HepG2 (cell line): Measurements from ENCODE around the gene C5AR2. TPM values are rescaled to one million over a fixed set of nuclear protein-coding genes. Genes with fewer than 3 reads are reported as not detected.

ENCODE experiments used
- ATF7-NPFF ChIP-seq: sonication (generic); formaldehyde crosslinking; IDR thresholded peaks from 2 replicates; pipeline ENCODE4 v1.8.1; 2023; ENCODE audit warnings: mild to moderate bottlenecking, low read depth, missing genetic modification reagents, moderate library complexity
- CREB1 ChIP-seq, 2 experiments: fragments of 450-650 bp in 1 of 2; IDR thresholded peaks; 2 replicates each; pipeline ENCODE4 v1.6.1; 2016 to 2017; ENCODE audit warnings: control low read depth in 1 of 2, mild to moderate bottlenecking in 1 of 2, missing compliant biosample characterization in 1 of 2, missing genetic modification characterization in 1 of 2
- FOXK1 ChIP-seq: sonication (generic); formaldehyde crosslinking; IDR thresholded peaks from 2 replicates; pipeline ENCODE4 v1.4.0; 2020; ENCODE audit warnings: low read depth, missing genetic modification reagents, borderline replicate concordance
- HDAC6 ChIP-seq: fragments of 200-600 bp; sonication (generic); IDR thresholded peaks from 2 replicates; pipeline ENCODE4 v1.7.0; 2017; ENCODE audit warnings: mild to moderate bottlenecking, antibody characterized with exemption, low read length, low read depth
- HHEX ChIP-seq: IDR thresholded peaks from 2 replicates; pipeline ENCODE4 v1.6.1; 2016; ENCODE audit warnings: control low read depth
- KAT7 ChIP-seq: IDR thresholded peaks from 2 replicates; pipeline ENCODE4 v1.6.1; 2018; ENCODE audit warnings: borderline replicate concordance, missing compliant biosample characterization
- MIXL1 ChIP-seq: IDR thresholded peaks from 2 replicates; pipeline ENCODE4 v1.6.1; 2016
- MZF1 ChIP-seq: sonication (generic); formaldehyde crosslinking; IDR thresholded peaks from 2 replicates; pipeline ENCODE4 v1.8.1; 2023; ENCODE audit warnings: mild to moderate bottlenecking, missing genetic modification reagents, borderline replicate concordance
- RELA ChIP-seq: sonication (generic); formaldehyde crosslinking; IDR thresholded peaks from 2 replicates; pipeline ENCODE4 v1.4.0; 2020; ENCODE audit warnings: missing genetic modification reagents
- RFXAP ChIP-seq: sonication (generic); formaldehyde crosslinking; IDR thresholded peaks from 2 replicates; pipeline ENCODE4 v1.4.0; 2020; ENCODE audit warnings: missing genetic modification reagents, borderline replicate concordance
- SMYD3 ChIP-seq: sonication (generic); formaldehyde crosslinking; IDR thresholded peaks from 2 replicates; pipeline ENCODE4 v1.8.1; 2023; ENCODE audit warnings: mild to moderate bottlenecking, missing genetic modification reagents
- TMF1 ChIP-seq: sonication (generic); formaldehyde crosslinking; IDR thresholded peaks from 2 replicates; pipeline ENCODE4 v1.8.1; 2022; ENCODE audit warnings: low read depth, missing genetic modification reagents
- ZFAT ChIP-seq: sonication (generic); formaldehyde crosslinking; conservative IDR thresholded peaks from 2 replicates; pipeline ENCODE4 v1.8.1; 2023; ENCODE audit warnings: missing genetic modification reagents, inconsistent platforms
- ZMAT3 ChIP-seq: sonication (generic); formaldehyde crosslinking; conservative IDR thresholded peaks from 2 replicates; pipeline ENCODE4 v1.7.0; 2021; ENCODE audit warnings: missing genetic modification reagents
- ZNF383 ChIP-seq: sonication (generic); formaldehyde crosslinking; IDR thresholded peaks from 2 replicates; pipeline ENCODE4 v1.4.0; 2020; ENCODE audit warnings: missing genetic modification reagents, mild to moderate bottlenecking, borderline replicate concordance
- ZNF598 ChIP-seq: sonication (generic); formaldehyde crosslinking; IDR thresholded peaks from 2 replicates; pipeline ENCODE4 v1.5.1; 2020; ENCODE audit warnings: mild to moderate bottlenecking, missing genetic modification reagents, borderline replicate concordance
- polyA plus RNA-seq, 8 experiments: library from polyadenylated mRNA; depleted of rRNA in 3 of 8; stranded (reverse) in 7 of 8; unstranded in 1 of 8; fragments of >200 nt; fragmentation: Illumina TruSeq in 4 of 8; extraction: Trizol in 4 of 8; gene quantifications; 2 replicates each; pipeline versions ENCODE4 v1.2.1 to v1.2.3, GENCODE V29; 2011 to 2016; ENCODE audit warnings: low read depth in 4 of 8, missing spikeins in 1 of 8, mixed read lengths in 1 of 8; ENCODE audit not compliant: insufficient read depth in 1 of 8
- total RNA-seq, 5 experiments: library from RNA; depleted of rRNA; stranded (reverse); fragments of >200 nt; fragmentation: Illumina TruSeq; extraction: Trizol; gene quantifications; 2 replicates each; pipeline ENCODE4 v1.2.3, GENCODE V29; 2016; ENCODE audit warnings: low read depth in 1 of 5
- TF ChIP-seq, protein P1 (sequence below): sonication (generic); formaldehyde crosslinking; IDR thresholded peaks from 2 replicates; pipeline ENCODE4 v1.4.0; 2020; ENCODE audit warnings: mild to moderate bottlenecking, missing genetic modification reagents
- TF ChIP-seq, protein P2 (sequence below): conservative IDR thresholded peaks from 2 replicates; pipeline ENCODE4 v1.6.1; 2018; ENCODE audit warnings: missing genetic modification reagents
- TF ChIP-seq, protein P3 (sequence below): sonication (generic); formaldehyde crosslinking; IDR thresholded peaks from 2 replicates; pipeline ENCODE4 v1.5.0; 2020; ENCODE audit warnings: missing genetic modification reagents, mild to moderate bottlenecking, borderline replicate concordance
- TF ChIP-seq, protein P4 (sequence below), 2 experiments: sonication (generic) in 1 of 2; formaldehyde crosslinking in 1 of 2; IDR thresholded peaks; 2 replicates each; pipeline versions ENCODE4 v1.5.1 to v1.6.1; 2011 to 2020; ENCODE audit warnings: borderline replicate concordance in 1 of 2, low read depth in 1 of 2, low read length in 1 of 2, mild to moderate bottlenecking in 1 of 2, missing genetic modification reagents in 1 of 2, moderate library complexity in 1 of 2
- TF ChIP-seq, protein P5 (sequence below): IDR thresholded peaks from 2 replicates; pipeline ENCODE4 v1.6.1; 2016; ENCODE audit warnings: missing compliant biosample characterization, missing genetic modification reagents, borderline replicate concordance

Gene C5AR2
- total and polyA plus RNA-seq, 2 of the 13 experiments (the other 11 are each of a cell fraction or from before 2014, with no cell fraction given): 0.09 to 0.24 TPM

DNA sequence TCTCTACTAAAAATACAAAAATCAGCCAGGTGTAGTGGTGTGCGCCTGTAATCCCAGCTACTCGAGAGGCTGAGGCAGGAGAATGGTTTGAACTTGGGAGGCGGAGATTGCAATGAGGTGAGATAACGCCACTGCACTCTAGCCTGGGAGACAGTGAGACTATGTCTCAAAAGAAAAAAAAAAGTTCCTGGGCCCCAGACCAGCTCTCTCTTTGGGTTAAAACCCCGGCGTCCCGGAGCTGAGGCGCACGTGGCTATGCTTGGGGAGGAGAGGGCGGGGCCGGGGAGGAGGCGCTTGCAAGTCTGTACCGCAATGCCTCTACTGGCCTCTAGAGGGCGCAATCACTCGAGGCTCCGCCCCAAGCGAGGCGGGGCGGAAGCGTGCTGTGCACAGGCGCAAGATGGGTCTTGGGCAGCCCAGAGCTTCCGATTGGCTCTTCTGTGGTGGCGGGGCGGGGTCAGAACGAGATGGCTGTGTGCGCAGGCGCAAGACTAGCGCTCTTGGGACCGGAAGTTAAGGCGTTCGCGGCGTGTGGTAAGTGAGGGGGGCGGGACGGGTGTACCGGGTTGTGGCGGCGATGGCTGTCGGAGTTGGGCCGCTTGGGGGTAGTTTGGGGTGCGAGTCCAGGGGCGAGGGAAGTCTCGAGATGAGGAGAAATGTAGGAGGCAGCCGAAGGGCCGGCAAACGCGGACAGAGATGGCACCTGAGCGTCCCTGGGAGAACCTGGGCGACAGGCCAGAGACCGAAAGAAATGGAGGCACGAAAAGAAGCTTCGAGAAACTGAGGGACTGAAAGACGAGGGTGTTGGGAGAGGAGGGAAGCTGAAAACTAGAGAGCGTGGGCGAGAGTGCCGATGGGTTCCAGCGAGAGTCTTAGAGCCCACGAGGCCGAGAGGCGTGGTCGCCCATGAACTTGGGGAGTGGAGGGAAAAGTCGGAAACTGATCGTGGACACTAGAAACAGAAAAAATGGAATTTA lies 17.1 kb downstream of the C5AR2 start, which contains the start of gene DHX34 (continued):
- no peak for TF ChIP-seq MIXL1
- TF ChIP-seq, protein P1, sequence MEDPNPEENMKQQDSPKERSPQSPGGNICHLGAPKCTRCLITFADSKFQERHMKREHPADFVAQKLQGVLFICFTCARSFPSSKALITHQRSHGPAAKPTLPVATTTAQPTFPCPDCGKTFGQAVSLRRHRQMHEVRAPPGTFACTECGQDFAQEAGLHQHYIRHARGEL: no peak
- TF ChIP-seq, protein P2, sequence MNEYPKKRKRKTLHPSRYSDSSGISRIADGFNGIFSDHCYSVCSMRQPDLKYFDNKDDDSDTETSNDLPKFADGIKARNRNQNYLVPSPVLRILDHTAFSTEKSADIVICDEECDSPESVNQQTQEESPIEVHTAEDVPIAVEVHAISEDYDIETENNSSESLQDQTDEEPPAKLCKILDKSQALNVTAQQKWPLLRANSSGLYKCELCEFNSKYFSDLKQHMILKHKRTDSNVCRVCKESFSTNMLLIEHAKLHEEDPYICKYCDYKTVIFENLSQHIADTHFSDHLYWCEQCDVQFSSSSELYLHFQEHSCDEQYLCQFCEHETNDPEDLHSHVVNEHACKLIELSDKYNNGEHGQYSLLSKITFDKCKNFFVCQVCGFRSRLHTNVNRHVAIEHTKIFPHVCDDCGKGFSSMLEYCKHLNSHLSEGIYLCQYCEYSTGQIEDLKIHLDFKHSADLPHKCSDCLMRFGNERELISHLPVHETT (CRISPR knock-in tag): no peak
- TF ChIP-seq FOXK1 (CRISPR knock-in tag): peak; percentile 63; the same call in 1 of the 2 replicates
- TF ChIP-seq MZF1 (CRISPR knock-in tag): 0 out of 2 replicates have a peak, but pooled peaks have one; percentile 54
- TF ChIP-seq ATF7-NPFF (CRISPR knock-in tag): 0 out of 2 replicates have a peak, but pooled peaks have one; percentile 33
- 0 out of 2 replicates have a peak, but pooled peaks have one; percentile 16 for TF ChIP-seq SMYD3 (CRISPR knock-in tag)
- no peak for TF ChIP-seq ZFAT
- peak; percentile 38; the same call in 1 of the 2 replicates for TF ChIP-seq ZMAT3 (CRISPR knock-in tag)
- TF ChIP-seq RFXAP: peak; percentile 69; the same call in 1 of the 2 replicates
- TF ChIP-seq HDAC6: no peak
- no peak for TF ChIP-seq HHEX (CRISPR knock-in tag)
- peak; percentile 32; the same call in 1 of the 2 replicates for TF ChIP-seq TMF1 (CRISPR knock-in tag)
- TF ChIP-seq CREB1 (IDR thresholded peaks at IDR 0.05): peak; percentile 49; the same call in 1 of the 2 replicates
- TF ChIP-seq CREB1 (CRISPR knock-in tag; IDR thresholded peaks at IDR 0.05): no peak
- TF ChIP-seq, protein P3, sequence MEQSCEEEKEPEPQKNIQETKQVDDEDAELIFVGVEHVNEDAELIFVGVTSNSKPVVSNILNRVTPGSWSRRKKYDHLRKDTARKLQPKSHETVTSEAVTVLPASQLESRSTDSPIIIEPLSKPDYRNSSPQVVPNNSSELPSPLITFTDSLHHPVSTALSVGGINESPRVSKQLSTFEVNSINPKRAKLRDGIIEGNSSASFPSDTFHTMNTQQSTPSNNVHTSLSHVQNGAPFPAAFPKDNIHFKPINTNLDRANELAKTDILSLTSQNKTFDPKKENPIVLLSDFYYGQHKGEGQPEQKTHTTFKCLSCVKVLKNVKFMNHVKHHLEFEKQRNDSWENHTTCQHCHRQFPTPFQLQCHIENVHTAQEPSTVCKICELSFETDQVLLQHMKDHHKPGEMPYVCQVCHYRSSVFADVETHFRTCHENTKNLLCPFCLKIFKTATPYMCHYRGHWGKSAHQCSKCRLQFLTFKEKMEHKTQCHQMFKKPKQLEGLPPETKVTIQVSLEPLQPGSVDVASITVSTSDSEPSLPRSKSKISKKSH (CRISPR knock-in tag): 0 out of 2 replicates have a peak, but pooled peaks have one; percentile 39
- no peak for TF ChIP-seq KAT7 (CRISPR knock-in tag)
- peak; percentile 42; the same call in 1 of the 2 replicates for TF ChIP-seq ZNF598 (CRISPR knock-in tag)
- TF ChIP-seq, protein P4, sequence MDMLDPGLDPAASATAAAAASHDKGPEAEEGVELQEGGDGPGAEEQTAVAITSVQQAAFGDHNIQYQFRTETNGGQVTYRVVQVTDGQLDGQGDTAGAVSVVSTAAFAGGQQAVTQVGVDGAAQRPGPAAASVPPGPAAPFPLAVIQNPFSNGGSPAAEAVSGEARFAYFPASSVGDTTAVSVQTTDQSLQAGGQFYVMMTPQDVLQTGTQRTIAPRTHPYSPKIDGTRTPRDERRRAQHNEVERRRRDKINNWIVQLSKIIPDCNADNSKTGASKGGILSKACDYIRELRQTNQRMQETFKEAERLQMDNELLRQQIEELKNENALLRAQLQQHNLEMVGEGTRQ (IDR thresholded peaks at IDR 0.05; ENCODE audit: low read depth, low read length): no peak
- TF ChIP-seq, protein P4 (CRISPR knock-in tag; IDR thresholded peaks at IDR 0.05; ENCODE audit: borderline replicate concordance): peak; percentile 55; the same call in 1 of the 2 replicates
- no peak for TF ChIP-seq RELA
- no peak for TF ChIP-seq ZNF383 (CRISPR knock-in tag)
- TF ChIP-seq, protein P5, sequence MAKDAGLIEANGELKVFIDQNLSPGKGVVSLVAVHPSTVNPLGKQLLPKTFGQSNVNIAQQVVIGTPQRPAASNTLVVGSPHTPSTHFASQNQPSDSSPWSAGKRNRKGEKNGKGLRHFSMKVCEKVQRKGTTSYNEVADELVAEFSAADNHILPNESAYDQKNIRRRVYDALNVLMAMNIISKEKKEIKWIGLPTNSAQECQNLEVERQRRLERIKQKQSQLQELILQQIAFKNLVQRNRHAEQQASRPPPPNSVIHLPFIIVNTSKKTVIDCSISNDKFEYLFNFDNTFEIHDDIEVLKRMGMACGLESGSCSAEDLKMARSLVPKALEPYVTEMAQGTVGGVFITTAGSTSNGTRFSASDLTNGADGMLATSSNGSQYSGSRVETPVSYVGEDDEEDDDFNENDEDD (CRISPR knock-in tag): peak; percentile 50; the same call in 1 of the 2 replicates
